GM18511 (cell line): Measurements from ENCODE around the gene SMIM22.
A peak's percentile ranks its signal among the peaks of the same experiment; 100 is the strongest.

Experiments
- ATAC-seq: cut with Tn5 transposase; IDR thresholded peaks from one replicate; pipeline ENCODE4 v1.9.1; 2021; ENCODE audit warnings: mild to moderate bottlenecking, moderate library complexity; ENCODE audit not compliant: unreplicated experiment

The SMIM22 gene

GRCh38 chr16:4795828-4796572 is 831 bp downstream of the SMIM22 start:
- ATAC-seq: no peak

- ATAC-seq: no peak
These were observed 2.0 kb downstream of the SMIM22 start for GRCh38 chr16:4796982-4797804.

GRCh38 chr16:4797805-4798252 is 2.7 kb downstream of the SMIM22 start:
- no peak for ATAC-seq

GRCh38 chr16:4798456-4798855 is 3.3 kb downstream of the SMIM22 start:
- no peak for ATAC-seq

GRCh38 chr16:4799171-4799855 is 4.1 kb downstream of the SMIM22 start:
- no peak for ATAC-seq

GRCh38 chr16:4800290-4801041 is 5.3 kb downstream of the SMIM22 start:
- no peak for ATAC-seq

GRCh38 chr16:4801051-4801961 is 6.1 kb downstream of the SMIM22 start:
- no peak for ATAC-seq

- peak; percentile 61 for ATAC-seq
These were observed 6.9 kb downstream of the SMIM22 start, which contains the start of gene ROGDI for GRCh38 chr16:4801962-4802658. TSS of gene ROGDI (minus strand) at chr16:4802633. CDS start at chr16:4802571, 62 bp downstream.

GRCh38 chr16:4802659-4803287 is 7.6 kb downstream of the SMIM22 start:
- ATAC-seq: peak; percentile 96

- no peak for ATAC-seq
These were observed 8.3 kb downstream of the SMIM22 start for GRCh38 chr16:4803401-4803844.

- ATAC-seq: no peak
These were observed 9.0 kb downstream of the SMIM22 start for GRCh38 chr16:4803898-4804762.

GRCh38 chr16:4805231-4805630 is 10.1 kb downstream of the SMIM22 start:
- no peak for ATAC-seq

- ATAC-seq: no peak
These were observed 11.1 kb downstream of the SMIM22 start for GRCh38 chr16:4806280-4806679.

GRCh38 chr16:4811242-4811641 is 16.1 kb downstream of the SMIM22 start:
- ATAC-seq: no peak

- ATAC-seq: no peak
These were observed 16.6 kb downstream of the SMIM22 start for GRCh38 chr16:4811773-4812172.

- ATAC-seq: no peak
These were observed 18.3 kb downstream of the SMIM22 start for GRCh38 chr16:4813251-4814003.

- ATAC-seq: no peak
These were observed 18.9 kb downstream of the SMIM22 start for GRCh38 chr16:4814046-4814445.
